Calu3 (cell line): ENCODE measurements around the gene EML6. TPM values are rescaled to one million over a fixed set of nuclear protein-coding genes. Genes with fewer than 3 reads are reported as not detected.

Source experiments
- BruUV-seq: library from RNA; stranded (reverse); fragments of 400-500 nt; replicated peaks from 2 replicates; lab custom pipeline; 2021; lab: Mats Ljungman, UMichigan
- CTCF ChIA-PET: fragments of 300-600 bp; sonication (Branson Sonifier 250); formaldehyde crosslinking; loops from one replicate; lab custom pipeline; 2022; ENCODE audit warnings: antibody characterized with exemption; lab: Charles Lee
- DNase-seq: peaks from one replicate; pipeline ENCODE4 v3.0.0; 2022
- H3K27ac Mint-ChIP-seq: one replicate; pipeline ENCODE4 v1.8.0; 2022; ENCODE audit warnings: mixed read lengths; ENCODE audit not compliant: unreplicated experiment
- H3K27me3 Mint-ChIP-seq: one replicate; pipeline ENCODE4 v1.8.0; 2022; ENCODE audit warnings: mixed read lengths; ENCODE audit not compliant: unreplicated experiment
- H3K36me3 Mint-ChIP-seq: one replicate; pipeline ENCODE4 v1.8.0; 2022; ENCODE audit warnings: mild to moderate bottlenecking, moderate library complexity, mixed read lengths; ENCODE audit not compliant: insufficient read depth, unreplicated experiment
- H3K4me1 Mint-ChIP-seq: one replicate; pipeline ENCODE4 v1.8.0; 2022; ENCODE audit warnings: mild to moderate bottlenecking, low read depth, mixed read lengths; ENCODE audit not compliant: unreplicated experiment
- H3K4me3 Mint-ChIP-seq: one replicate; pipeline ENCODE4 v1.8.0; 2022; ENCODE audit warnings: mild to moderate bottlenecking, low read depth, moderate library complexity, mixed read lengths; ENCODE audit not compliant: unreplicated experiment
- H3K9me3 Mint-ChIP-seq: one replicate; pipeline ENCODE4 v1.8.0; 2022; ENCODE audit warnings: low read depth, mixed read lengths; ENCODE audit not compliant: unreplicated experiment
- intact Hi-C: fragments of 100-400 bp; cut with micrococcal nuclease; formaldehyde crosslinking; loops from one replicate; pipeline ENCODE4 v1.10.0; 2022; ENCODE audit not compliant: unreplicated experiment
- total RNA-seq: library from RNA; stranded (reverse); gene quantifications from 2 replicates; pipeline ENCODE4 v1.2.3, GENCODE V29; 2022
- TF ChIP-seq, protein P1 (sequence below): fragments of 200-600 bp; IDR thresholded peaks from one replicate; pipeline ENCODE4 v1.8.0; 2022; ENCODE audit warnings: antibody characterized with exemption; ENCODE audit not compliant: unreplicated experiment

EML6 gene
- total RNA-seq, 1 experiment from 2014 or later = 0.45 TPM

DNA sequence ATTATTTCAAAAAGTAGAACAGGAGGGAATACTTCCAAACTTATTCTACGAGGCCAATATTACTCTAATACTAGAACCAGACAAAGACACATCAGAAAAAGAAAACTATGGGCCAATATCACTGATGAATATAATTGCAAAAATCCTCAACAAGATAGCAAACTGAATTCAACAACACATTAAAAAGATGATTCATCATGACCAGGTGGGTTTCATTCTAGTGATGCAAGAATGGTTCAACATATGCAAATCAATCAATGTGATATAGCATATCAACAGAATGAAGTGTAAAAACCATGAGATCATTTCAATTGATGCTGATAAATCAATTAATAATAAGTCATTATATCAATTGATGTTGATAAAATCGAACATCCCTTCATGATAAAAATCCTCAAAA is 22.4 kb upstream of the EML6 start:
- H3K36me3 Mint-ChIP-seq = no peaks in the 10 kb centered on the region

DNA sequence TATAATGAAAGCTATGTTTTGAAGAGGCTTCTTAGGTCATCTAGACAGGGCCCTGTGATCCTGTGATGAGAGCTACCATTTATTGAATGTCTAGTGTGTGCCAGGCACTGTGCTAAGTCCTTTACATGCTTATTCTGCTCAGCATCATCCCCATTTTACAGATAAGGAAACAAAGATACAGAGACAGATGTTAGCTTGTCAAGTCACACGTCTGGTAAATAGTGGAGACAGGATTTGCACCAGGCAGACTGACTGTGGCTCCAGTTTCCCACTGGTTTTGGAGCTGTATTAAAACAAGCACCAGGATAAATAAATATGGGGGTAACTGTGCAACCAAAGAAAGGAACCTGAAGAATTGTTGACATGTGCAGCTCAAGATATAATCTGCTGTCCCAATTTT is 19.2 kb upstream of the EML6 start:
- intact Hi-C loops = loop anchor here (1.0 to 5.0 kb wide), 6 partner anchors 37 to 597 kb away; partner anchors contain the start of gene ACYP2
- H3K27me3 Mint-ChIP-seq = no peaks in the 10 kb centered on the region
- peaks cover 7% of the 10 kb centered on the region for H3K36me3 Mint-ChIP-seq
- TF ChIP-seq, protein P1, sequence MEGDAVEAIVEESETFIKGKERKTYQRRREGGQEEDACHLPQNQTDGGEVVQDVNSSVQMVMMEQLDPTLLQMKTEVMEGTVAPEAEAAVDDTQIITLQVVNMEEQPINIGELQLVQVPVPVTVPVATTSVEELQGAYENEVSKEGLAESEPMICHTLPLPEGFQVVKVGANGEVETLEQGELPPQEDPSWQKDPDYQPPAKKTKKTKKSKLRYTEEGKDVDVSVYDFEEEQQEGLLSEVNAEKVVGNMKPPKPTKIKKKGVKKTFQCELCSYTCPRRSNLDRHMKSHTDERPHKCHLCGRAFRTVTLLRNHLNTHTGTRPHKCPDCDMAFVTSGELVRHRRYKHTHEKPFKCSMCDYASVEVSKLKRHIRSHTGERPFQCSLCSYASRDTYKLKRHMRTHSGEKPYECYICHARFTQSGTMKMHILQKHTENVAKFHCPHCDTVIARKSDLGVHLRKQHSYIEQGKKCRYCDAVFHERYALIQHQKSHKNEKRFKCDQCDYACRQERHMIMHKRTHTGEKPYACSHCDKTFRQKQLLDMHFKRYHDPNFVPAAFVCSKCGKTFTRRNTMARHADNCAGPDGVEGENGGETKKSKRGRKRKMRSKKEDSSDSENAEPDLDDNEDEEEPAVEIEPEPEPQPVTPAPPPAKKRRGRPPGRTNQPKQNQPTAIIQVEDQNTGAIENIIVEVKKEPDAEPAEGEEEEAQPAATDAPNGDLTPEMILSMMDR = no peak
- no peaks in the 10 kb centered on the region for H3K4me1 Mint-ChIP-seq
- H3K27ac Mint-ChIP-seq = no peak overlapping the region
- no peaks in the 10 kb centered on the region for H3K9me3 Mint-ChIP-seq
- CTCF ChIA-PET = interaction anchor here (0.6 to 1.9 kb wide), 17 partner anchors 13 to 735 kb away, joined by 3 to 23 read pairs (median 4); no protein-coding TSS in a partner anchor
- BruUV-seq = no TSS peak
- H3K4me3 Mint-ChIP-seq = no peak overlapping the region
- no peak for DNase-seq

More for the DNA sequence above, 22.4 kb upstream of the EML6 start:
- CTCF ChIA-PET = no interaction called here
- H3K9me3 Mint-ChIP-seq = peaks cover 3% of the 10 kb centered on the region
- intact Hi-C loops = loop anchor here (5.0 kb wide), 2 partner anchors 34 to 524 kb away; no protein-coding TSS in a partner anchor
- TF ChIP-seq, protein P1 = no peak
- no peaks in the 10 kb centered on the region for H3K27me3 Mint-ChIP-seq
- DNase-seq = no peak
- no peak overlapping the region for H3K4me3 Mint-ChIP-seq
- no peaks in the 10 kb centered on the region for H3K4me1 Mint-ChIP-seq
- BruUV-seq = no TSS peak
- H3K27ac Mint-ChIP-seq = no peak overlapping the region

DNA sequence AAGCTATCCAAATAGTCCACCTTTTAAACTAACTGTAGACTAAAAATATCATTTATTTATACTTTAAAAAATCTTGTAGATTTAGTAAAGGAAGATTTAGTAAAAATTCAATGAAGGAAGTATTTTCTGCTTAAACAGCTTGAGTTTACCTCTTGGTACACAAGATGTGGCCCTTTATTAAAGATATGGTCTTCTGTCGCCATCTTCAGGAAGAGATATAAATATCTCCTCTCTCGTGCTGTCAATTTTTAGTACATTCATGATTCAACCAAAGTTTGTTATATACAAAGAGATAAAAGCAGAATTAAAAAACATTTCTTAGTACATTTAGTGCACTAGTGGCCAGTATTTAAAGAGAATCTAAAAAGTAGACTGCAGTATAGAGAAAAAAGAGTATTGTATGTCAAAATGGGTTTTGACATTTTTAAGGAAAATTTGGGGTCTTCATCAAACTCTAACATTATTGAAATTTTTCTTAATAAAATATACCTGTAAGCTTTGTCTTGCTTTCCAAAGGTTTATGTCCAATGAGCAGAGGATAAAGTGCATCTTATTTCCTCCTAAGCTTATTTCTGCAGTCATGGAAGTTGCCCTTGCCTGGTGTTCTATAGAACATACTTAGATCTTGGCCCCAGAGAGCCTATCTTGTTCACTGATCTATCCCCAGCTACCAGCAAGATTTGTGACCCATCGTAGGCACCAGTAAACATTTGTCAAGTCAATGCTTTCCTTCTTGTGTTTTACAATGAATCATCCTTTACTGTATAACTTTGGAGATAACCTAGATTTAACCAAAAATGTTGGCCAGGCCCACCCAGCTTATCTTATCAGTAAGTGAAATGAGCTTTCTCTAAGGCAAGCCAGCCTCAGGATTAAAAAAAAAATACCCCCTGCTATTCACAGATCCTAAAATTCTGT is 18.5 kb upstream of the EML6 start:
- CTCF ChIA-PET = interaction anchor here (0.6 to 1.9 kb wide), 18 partner anchors 13 to 735 kb away, joined by 3 to 23 read pairs (median 4); no protein-coding TSS in a partner anchor
- TF ChIP-seq, protein P1 = peak; percentile 30
- peaks cover 9% of the 10 kb centered on the region for H3K36me3 Mint-ChIP-seq
- no peak overlapping the region for H3K27ac Mint-ChIP-seq
- BruUV-seq = no TSS peak
- intact Hi-C loops = loop anchor here (1.0 to 5.0 kb wide), 6 partner anchors 38 to 598 kb away; partner anchors contain the start of gene ACYP2
- no peaks in the 10 kb centered on the region for H3K9me3 Mint-ChIP-seq
- no peak overlapping the region for H3K4me3 Mint-ChIP-seq
- H3K4me1 Mint-ChIP-seq = no peaks in the 10 kb centered on the region
- DNase-seq = no peak
- peaks cover 3% of the 10 kb centered on the region for H3K27me3 Mint-ChIP-seq

DNA sequence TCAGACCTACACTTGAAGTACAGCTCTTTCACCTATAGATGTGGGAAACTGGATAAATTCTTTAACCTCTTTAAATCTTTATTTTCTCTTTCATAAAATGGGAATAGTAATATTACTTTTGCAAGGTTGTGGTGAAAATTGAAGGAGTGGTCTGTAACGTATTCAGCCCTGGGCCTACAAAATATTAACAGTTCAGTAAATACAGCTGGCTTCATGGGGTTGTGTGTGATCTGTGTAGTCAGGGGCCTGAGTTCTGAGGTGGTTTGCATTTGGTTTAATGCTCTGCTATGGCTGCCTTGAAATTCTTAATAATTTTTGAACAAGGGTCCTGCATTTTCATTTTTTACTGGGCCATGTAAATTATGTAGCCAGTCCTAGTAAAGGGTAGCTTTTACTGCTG is 16.8 kb upstream of the EML6 start:
- peaks cover 14% of the 10 kb centered on the region for H3K36me3 Mint-ChIP-seq
- no TSS peak for BruUV-seq
- no peaks in the 10 kb centered on the region for H3K9me3 Mint-ChIP-seq
- H3K27ac Mint-ChIP-seq = no peak overlapping the region
- no peak overlapping the region for H3K4me3 Mint-ChIP-seq
- CTCF ChIA-PET = no interaction called here
- H3K4me1 Mint-ChIP-seq = no peaks in the 10 kb centered on the region
- intact Hi-C loops = no loop called here
- no peak for DNase-seq
- H3K27me3 Mint-ChIP-seq = peaks cover 12% of the 10 kb centered on the region
- TF ChIP-seq, protein P1 = no peak
